HG03565 (cell line): ENCODE measurements around the gene ZDHHC11.
"Not testable (repeated sequence)": the region's sequence is repeated elsewhere in the genome, so short reads cannot be mapped to it uniquely, and the experiment has no call there.

Experiments
- ATAC-seq: cut with Tn5 transposase; IDR thresholded peaks from one replicate; pipeline ENCODE4 v1.9.1; 2021; ENCODE audit warnings: mild to moderate bottlenecking, moderate library complexity; ENCODE audit not compliant: unreplicated experiment

ZDHHC11 gene

GRCh38 chr5:778967-779366, 71.8 kb downstream of the ZDHHC11 start:
- ATAC-seq, result not testable (repeated sequence)

GRCh38 chr5:778421-778820, 72.4 kb downstream of the ZDHHC11 start:
- not testable (repeated sequence) for ATAC-seq

- no peak for ATAC-seq
These were observed 73.0 kb downstream of the ZDHHC11 start for GRCh38 chr5:777756-778161.

GRCh38 chr5:776862-777711, 73.7 kb downstream of the ZDHHC11 start:
- ATAC-seq, result no peak

- no peak for ATAC-seq
These were observed 74.6 kb downstream of the ZDHHC11 start for GRCh38 chr5:775961-776861.

GRCh38 chr5:775595-775960, 75.2 kb downstream of the ZDHHC11 start:
- ATAC-seq, result not testable (repeated sequence)

GRCh38 chr5:774854-775505, 75.8 kb downstream of the ZDHHC11 start:
- ATAC-seq, result not testable (repeated sequence)

GRCh38 chr5:774304-774703, 76.5 kb downstream of the ZDHHC11 start:
- ATAC-seq, result not testable (repeated sequence)

GRCh38 chr5:773517-774264, 77.1 kb downstream of the ZDHHC11 start:
- ATAC-seq, result no peak

GRCh38 chr5:772931-773330, 77.9 kb downstream of the ZDHHC11 start:
- not testable (repeated sequence) for ATAC-seq

GRCh38 chr5:772547-772890, 78.3 kb downstream of the ZDHHC11 start:
- not testable (repeated sequence) for ATAC-seq

- not testable (repeated sequence) for ATAC-seq
These were observed 78.8 kb downstream of the ZDHHC11 start for GRCh38 chr5:771841-772546.

- ATAC-seq, result not testable (repeated sequence)
These were observed 79.6 kb downstream of the ZDHHC11 start for GRCh38 chr5:771087-771781.

- not testable (repeated sequence) for ATAC-seq
These were observed 80.2 kb downstream of the ZDHHC11 start for GRCh38 chr5:770585-770984.

GRCh38 chr5:769485-770145, 81.2 kb downstream of the ZDHHC11 start:
- ATAC-seq, result not testable (repeated sequence)

- ATAC-seq, result no peak
These were observed 83.9 kb downstream of the ZDHHC11 start for GRCh38 chr5:766666-767431.

- no peak for ATAC-seq
These were observed 84.7 kb downstream of the ZDHHC11 start for GRCh38 chr5:765948-766631.
